ENCODE results near the gene P2RX6.
"Not testable (repeated sequence)": the region's sequence is repeated elsewhere in the genome, so short reads cannot be mapped to it uniquely, and the experiment has no call there.

- not testable (repeated sequence) for TF ChIP-seq CTCF (conservative IDR thresholded peaks at IDR 0.05; ENCODE audit: low read length); EZH2phosphoT487 (IDR thresholded peaks at IDR 0.05; ENCODE audit: borderline replicate concordance)
Observed at GRCh38 chr22:20972014-20972694, 42.8 kb upstream of the P2RX6 start.

Data from Loucy (cell line).